Keratinocyte (primary cell): Measurements from ENCODE around the gene PTPA. TPM values are rescaled to one million over a fixed set of nuclear protein-coding genes. Genes with fewer than 3 reads are reported as not detected.

Source experiments
- DNase-seq: peaks from one replicate; pipeline ENCODE4 v3.0.0-alpha.2; 2011; ENCODE audit warnings: low read depth, missing footprints, low spot score
- FAIRE-seq: peaks from 2 replicates; lab custom pipeline; 2011; peaks lifted over from hg19 to GRCh38; lab: Jason Lieb, UNC
- H2AFZ ChIP-seq: 2 replicates; pipeline ENCODE4 v1.6.0; 2012; ENCODE audit warnings: low read length, control low read depth, inconsistent platforms; ENCODE audit not compliant: control insufficient read depth
- H3K27ac ChIP-seq: 2 replicates; pipeline ENCODE4 v1.5.1; 2011; ENCODE audit warnings: low read length; ENCODE audit not compliant: control insufficient read depth, insufficient read depth
- H3K27me3 ChIP-seq: 3 replicates; pipeline ENCODE4 v1.6.0; 2011; ENCODE audit warnings: low read length; ENCODE audit not compliant: control insufficient read depth, insufficient read depth; ENCODE audit errors: extremely low read depth
- H3K36me3 ChIP-seq, 2 experiments: 2 replicates in 1 of 2; 3 replicates in 1 of 2; pipeline ENCODE4 v1.5.1; 2011; ENCODE audit warnings: low read length in 2 of 2, mild to moderate bottlenecking in 1 of 2; ENCODE audit not compliant: control insufficient read depth in 2 of 2, insufficient read depth in 2 of 2; ENCODE audit errors: extremely low read depth in 1 of 2
- H3K4me1 ChIP-seq: 3 replicates; pipeline ENCODE4 v1.5.1; 2011; ENCODE audit warnings: low read length; ENCODE audit not compliant: control insufficient read depth, insufficient read depth; ENCODE audit errors: extremely low read depth
- H3K4me2 ChIP-seq: 3 replicates; pipeline ENCODE4 v1.6.0; 2011; ENCODE audit warnings: low read depth, low read length; ENCODE audit not compliant: control insufficient read depth, insufficient read depth; ENCODE audit errors: extremely low read depth
- H3K4me3 ChIP-seq, 3 experiments: fragments of 200-600 bp in 1 of 3; sonication (generic) in 1 of 3; 2 replicates in 2 of 3; 3 replicates in 1 of 3; pipeline ENCODE4 v1.5.1; 2011 to 2016; ENCODE audit warnings: low read length in 3 of 3, mild to moderate bottlenecking in 3 of 3, control low read depth in 2 of 3, inconsistent platforms in 1 of 3, low read depth in 1 of 3, mixed read lengths in 1 of 3, mixed run types in 1 of 3, moderate library complexity in 1 of 3; ENCODE audit not compliant: control insufficient read depth in 2 of 3, insufficient read depth in 2 of 3; ENCODE audit errors: extremely low read depth in 1 of 3
- H3K79me2 ChIP-seq: 2 replicates; pipeline ENCODE4 v1.6.0; 2012; ENCODE audit warnings: low read length; ENCODE audit not compliant: control insufficient read depth, insufficient read depth
- H3K9ac ChIP-seq: 3 replicates; pipeline ENCODE4 v1.6.0; 2011; ENCODE audit warnings: low read length; ENCODE audit not compliant: control insufficient read depth, insufficient read depth; ENCODE audit errors: extremely low read depth
- H3K9me1 ChIP-seq: 3 replicates; pipeline ENCODE4 v1.6.0; 2011; ENCODE audit warnings: low read length; ENCODE audit not compliant: control insufficient read depth, insufficient read depth; ENCODE audit errors: extremely low read depth
- H3K9me3 ChIP-seq: 2 replicates; pipeline ENCODE4 v1.5.1; 2012; ENCODE audit warnings: low read depth, low read length; ENCODE audit not compliant: control insufficient read depth
- H4K20me1 ChIP-seq: 3 replicates; pipeline ENCODE4 v1.6.0; 2011; ENCODE audit warnings: low read length; ENCODE audit not compliant: control insufficient read depth, insufficient read depth; ENCODE audit errors: extremely low read depth
- EZH2 ChIP-seq: IDR thresholded peaks from one replicate; pipeline ENCODE4 v1.6.1; 2012; ENCODE audit warnings: inconsistent platforms, mild to moderate bottlenecking, low read length, moderate library complexity
- dilution Hi-C: fragments of 300-500 bp; cut with MboI; formaldehyde crosslinking; loops from one replicate; pipeline ENCODE4 v1.7.0; 2020; ENCODE audit warnings: low sequenced_read_pairs; ENCODE audit not compliant: extremely low pct_ligation_motif_present
- polyA plus RNA-seq, 5 experiments: library from polyadenylated mRNA; depleted of rRNA in 3 of 5; stranded (reverse) in 3 of 5; stranded (forward) in 1 of 5; unstranded in 1 of 5; fragments of >200 nt; gene quantifications; 1 replicate in 1 of 5; 2 replicates in 3 of 5; 3 replicates in 1 of 5; pipeline versions ENCODE4 v1.2.1 to v1.2.3, GENCODE V29; 2011 to 2012; ENCODE audit warnings: missing spikeins in 2 of 5, low read depth in 1 of 5, low replicate concordance in 1 of 5
- TF ChIP-seq, protein P1 (sequence below), 3 experiments: IDR thresholded peaks in 1 of 3; conservative IDR thresholded peaks in 1 of 3; optimal IDR thresholded peaks in 1 of 3; 2 replicates in 2 of 3; 3 replicates in 1 of 3; pipeline versions ENCODE3 to v1.5.1; 2011; ENCODE audit warnings: low read length in 3 of 3, mild to moderate bottlenecking in 3 of 3, moderate library complexity in 2 of 3, control low read depth in 1 of 3, inconsistent platforms in 1 of 3; ENCODE audit not compliant: insufficient read depth in 2 of 3; ENCODE audit errors: extremely low read depth in 1 of 3

The PTPA gene
- polyA plus RNA-seq, 1 donor (not counting 4 experiments of a cell fraction or from before 2014, with no cell fraction given) = 98.0 TPM

DNA sequence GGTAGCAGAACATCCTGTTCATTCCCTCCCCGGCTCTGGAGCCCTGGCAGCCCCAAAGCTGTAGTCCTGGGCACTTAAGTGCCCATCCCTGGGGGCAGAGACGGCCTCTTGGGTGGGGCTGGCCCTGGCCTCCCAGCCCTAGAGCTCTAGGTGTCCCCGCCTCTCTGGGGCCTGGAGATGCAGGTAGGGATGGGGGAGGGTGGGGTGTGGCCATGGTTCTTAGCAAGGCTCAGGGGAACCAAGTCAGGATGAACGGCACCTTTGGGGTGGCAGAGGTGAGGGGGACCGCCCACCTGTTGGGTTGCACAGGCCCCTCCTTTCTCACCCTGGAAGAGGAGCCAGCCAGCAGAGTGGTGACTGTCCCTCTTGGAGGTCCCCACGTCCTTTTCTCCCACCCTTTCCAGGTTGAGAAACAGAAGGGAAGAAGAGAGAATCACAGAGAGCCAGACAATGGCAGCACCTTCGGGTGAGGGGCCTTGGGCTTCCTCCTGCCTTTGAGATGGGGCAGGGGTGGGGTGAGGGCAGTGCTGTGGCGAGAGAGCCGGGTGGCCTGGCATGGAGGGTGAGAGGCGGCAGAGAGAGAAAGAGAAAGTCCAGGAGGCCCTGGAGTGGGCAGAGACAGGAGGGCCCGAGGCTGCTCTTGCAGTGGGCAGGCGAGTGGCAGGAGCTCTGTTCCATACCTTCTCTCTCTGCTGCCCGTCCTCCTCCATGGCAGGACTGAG lies 3.0 kb upstream of the PTPA start:
- Histone ChIP-seq H3K36me3 (no peaks in the 10 kb centered on the region), H3K79me2 (peaks cover 18% of the 10 kb centered on the region), H3K4me2 (no peak overlapping the region), H2AFZ (no peak overlapping the region), H3K9me3 (no peaks in the 10 kb centered on the region), H3K27me3 (peaks cover 15% of the 10 kb centered on the region), H3K9ac (no peak overlapping the region), H3K9me1 (no peaks in the 10 kb centered on the region), H3K4me3 (no peak overlapping the region), H3K4me1 (peaks cover 18% of the 10 kb centered on the region), H3K27ac (no peak overlapping the region), H4K20me1 (no peaks in the 10 kb centered on the region)
- FAIRE-seq (no peak), DNase-seq (no peak)
- TF ChIP-seq, protein P1, sequence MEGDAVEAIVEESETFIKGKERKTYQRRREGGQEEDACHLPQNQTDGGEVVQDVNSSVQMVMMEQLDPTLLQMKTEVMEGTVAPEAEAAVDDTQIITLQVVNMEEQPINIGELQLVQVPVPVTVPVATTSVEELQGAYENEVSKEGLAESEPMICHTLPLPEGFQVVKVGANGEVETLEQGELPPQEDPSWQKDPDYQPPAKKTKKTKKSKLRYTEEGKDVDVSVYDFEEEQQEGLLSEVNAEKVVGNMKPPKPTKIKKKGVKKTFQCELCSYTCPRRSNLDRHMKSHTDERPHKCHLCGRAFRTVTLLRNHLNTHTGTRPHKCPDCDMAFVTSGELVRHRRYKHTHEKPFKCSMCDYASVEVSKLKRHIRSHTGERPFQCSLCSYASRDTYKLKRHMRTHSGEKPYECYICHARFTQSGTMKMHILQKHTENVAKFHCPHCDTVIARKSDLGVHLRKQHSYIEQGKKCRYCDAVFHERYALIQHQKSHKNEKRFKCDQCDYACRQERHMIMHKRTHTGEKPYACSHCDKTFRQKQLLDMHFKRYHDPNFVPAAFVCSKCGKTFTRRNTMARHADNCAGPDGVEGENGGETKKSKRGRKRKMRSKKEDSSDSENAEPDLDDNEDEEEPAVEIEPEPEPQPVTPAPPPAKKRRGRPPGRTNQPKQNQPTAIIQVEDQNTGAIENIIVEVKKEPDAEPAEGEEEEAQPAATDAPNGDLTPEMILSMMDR (optimal IDR thresholded peaks at IDR 0.05 in 1 of 3, IDR thresholded peaks at IDR 0.05 in 1 of 3, conservative IDR thresholded peaks at IDR 0.05 in 1 of 3; ENCODE audit: extremely low read depth in 1 of 3, insufficient read depth in 2 of 3, low read length in 3 of 3) = no peak
- TF ChIP-seq EZH2 = no peak
- dilution Hi-C loops = no loop called here

DNA sequence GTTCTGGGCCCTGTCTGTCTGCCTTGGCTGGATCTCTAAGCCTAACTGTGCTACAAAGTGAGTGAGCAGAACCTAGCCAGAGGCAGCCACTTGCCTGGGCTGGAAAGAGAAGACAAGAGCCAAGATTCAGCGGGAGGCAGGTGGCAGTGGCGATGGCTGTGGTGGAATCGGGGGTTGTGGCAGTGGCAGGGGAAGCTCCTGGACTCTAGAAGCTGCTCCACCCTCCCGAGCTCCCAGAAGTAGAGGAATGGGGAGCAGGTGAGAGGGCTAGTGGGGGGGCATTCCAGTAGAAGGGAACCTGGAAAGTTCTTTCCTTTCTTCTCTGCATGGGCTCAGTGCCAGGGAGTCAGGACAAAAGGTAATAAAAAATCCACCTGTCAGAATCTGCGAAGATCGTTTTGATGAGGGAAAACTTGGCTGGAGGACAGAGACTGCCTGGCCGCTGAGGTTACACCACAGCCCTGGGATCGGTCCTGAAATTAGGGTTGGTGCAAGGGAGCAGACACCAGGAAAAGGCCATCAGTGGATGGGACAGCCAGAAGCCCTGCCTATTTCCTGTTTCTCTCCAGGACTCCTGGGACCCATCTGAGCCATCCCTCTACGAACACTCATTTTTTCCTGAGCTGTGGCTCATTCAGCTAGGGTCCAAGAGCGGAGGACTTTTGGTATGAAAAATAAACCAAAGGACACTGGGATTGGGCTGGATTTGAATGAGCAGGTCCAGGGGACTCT lies 2.2 kb upstream of the PTPA start:
- Histone ChIP-seq H3K9me3 (no peaks in the 10 kb centered on the region), H2AFZ (no peak overlapping the region), H3K4me2 (peak overlapping the region; percentile 81), H3K27ac (no peak overlapping the region), H3K4me3 (no peak overlapping the region), H3K9ac (no peak overlapping the region), H4K20me1 (no peaks in the 10 kb centered on the region), H3K79me2 (peaks cover 24% of the 10 kb centered on the region), H3K27me3 (peaks cover 15% of the 10 kb centered on the region), H3K36me3 (no peaks in the 10 kb centered on the region), H3K9me1 (no peaks in the 10 kb centered on the region), H3K4me1 (peaks cover 17% of the 10 kb centered on the region)
- DNase-seq = no peak
- no peak for FAIRE-seq
- TF ChIP-seq EZH2 = no peak
- TF ChIP-seq, protein P1 (optimal IDR thresholded peaks at IDR 0.05 in 1 of 3, IDR thresholded peaks at IDR 0.05 in 1 of 3, conservative IDR thresholded peaks at IDR 0.05 in 1 of 3; ENCODE audit: extremely low read depth in 1 of 3, insufficient read depth in 2 of 3, low read length in 3 of 3) = no peak
- dilution Hi-C loops = no loop called here
